ENCODE results near the gene TMEM108.

The TMEM108 gene

GRCh38 chr3:133366921-133367320, 328.7 kb downstream of the TMEM108 start:
- DNase-seq: no peak

DNA sequence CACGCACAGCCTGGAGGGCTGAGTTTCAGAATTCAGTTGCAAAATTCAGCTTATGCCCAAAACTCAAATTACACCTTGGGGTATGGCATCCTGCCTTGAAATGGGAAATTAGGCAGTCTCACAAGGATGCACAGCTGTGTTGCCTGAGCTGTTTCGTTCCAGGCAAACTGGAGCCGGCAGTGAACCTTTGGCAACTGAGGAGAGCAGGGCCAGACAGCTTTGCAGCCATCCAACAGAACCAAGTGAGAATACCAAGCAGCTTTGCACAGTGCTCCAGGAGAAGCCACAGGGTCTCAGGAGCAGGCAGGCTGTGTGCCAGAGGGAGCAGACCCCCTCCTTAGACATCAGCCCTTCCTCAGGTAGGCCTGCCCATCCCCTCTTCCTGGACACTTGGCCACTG, 329.2 kb downstream of the TMEM108 start:
- no peak for DNase-seq

DNA sequence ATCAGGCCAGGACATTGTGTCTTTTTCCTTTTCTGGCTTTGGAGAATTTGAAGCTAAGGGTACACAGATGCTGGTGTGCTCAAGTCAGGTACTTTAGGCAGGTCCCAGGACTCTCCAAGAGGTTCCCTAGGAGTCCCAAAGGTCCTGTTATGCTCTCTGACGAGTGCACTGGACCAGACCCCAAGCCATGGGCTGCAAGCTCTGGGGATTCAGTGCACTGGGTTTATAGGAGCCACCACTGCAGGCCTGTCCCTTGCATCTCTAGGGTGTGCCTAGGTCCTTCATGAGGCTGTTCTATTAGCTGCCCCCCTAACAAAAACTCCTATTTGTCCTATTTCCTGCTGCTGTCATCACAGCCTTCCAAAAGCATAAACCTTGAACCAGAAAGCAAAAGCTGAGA, 329.8 kb downstream of the TMEM108 start:
- no peak for DNase-seq

DNA sequence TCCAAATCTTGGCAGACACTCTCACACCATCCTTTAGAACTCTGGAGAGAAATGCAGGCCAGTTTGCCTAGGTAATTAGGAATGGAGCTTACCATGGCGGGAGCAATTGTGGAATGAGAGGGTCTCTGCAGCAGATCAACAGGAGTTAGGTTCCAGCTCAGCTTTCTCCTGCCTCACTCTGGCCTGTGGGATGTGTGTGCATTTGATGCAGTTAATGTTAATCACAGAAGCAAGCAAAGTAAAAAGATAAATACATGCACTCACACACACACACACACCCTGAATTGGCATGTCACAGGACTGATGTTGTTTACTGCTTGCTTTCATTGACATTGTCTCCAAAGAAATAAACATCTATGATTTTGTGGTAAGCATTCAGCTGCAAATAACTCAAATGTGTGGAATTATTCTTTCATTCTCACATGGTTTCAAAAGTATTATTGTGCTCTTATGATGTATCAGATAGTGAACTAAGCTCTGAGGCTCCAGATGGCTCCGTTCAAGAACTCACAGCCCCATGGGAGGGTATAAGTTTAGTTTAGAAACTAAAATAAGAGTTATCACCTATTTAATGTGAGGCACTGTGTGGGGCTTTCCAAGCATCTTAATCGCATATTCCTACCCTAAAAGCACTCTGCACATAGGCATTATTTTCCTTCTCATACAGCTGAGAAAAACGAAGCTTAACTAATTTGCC, 330.3 kb downstream of the TMEM108 start:
- no peak for DNase-seq

DNA sequence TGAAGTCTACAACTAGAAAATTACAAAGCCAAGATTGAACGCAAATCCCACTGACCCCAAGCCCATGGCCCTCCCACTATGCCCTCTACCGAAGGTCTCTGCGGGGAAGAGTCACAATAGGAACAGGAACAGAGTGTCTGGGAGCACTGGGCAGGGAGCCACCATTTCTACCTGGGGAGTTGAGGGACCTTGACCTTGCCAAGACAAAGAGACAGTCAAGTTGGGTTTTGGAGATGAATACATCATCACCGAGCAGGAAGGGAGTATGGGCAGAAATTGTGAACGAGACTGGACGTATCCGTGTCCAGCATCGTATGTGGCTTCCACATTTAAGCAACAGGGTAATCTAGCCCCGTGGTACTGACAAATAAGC, 330.9 kb downstream of the TMEM108 start:
- no peak for DNase-seq

GRCh38 chr3:133371181-133371580, 333.0 kb downstream of the TMEM108 start:
- no peak for DNase-seq

DNA sequence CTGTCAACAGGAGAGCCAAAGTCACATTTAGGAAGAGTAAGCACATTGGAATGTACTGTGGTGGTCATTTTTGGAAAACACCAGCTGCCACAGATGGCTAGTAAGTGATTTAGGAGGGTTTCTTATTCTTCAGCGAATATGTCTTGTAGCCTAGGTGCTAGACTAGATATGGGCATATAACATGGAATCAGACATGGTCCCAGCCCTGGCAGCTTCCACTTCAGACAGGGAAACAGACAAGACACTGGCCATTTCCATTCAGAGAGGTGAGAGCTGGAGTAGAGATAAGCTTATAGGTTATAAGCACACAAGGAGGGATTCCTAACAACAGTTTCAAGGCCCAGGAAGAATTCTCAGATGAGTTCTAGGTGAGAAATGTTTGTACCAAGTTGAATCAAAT, 333.5 kb downstream of the TMEM108 start:
- DNase-seq: no peak

GRCh38 chr3:133374708-133375402, 336.7 kb downstream of the TMEM108 start:
- DNase-seq: no peak

DNA sequence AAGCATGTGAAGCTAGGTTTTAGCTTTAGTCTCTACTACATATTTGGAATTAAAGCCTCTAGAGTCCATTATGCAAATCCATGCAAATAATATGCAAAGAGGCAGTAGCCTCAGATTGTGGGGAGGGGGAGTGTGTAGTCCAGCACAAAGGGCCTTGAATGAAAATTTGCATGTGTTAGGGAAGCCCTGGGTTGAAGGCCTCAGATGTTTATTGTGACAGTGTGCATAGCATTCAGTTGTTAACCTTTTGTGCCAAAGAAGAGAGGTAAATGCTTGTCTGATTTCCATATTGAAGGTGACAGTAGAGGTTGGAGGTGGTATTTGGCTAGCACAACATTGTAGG, 337.2 kb downstream of the TMEM108 start:
- no peak for DNase-seq

DNA sequence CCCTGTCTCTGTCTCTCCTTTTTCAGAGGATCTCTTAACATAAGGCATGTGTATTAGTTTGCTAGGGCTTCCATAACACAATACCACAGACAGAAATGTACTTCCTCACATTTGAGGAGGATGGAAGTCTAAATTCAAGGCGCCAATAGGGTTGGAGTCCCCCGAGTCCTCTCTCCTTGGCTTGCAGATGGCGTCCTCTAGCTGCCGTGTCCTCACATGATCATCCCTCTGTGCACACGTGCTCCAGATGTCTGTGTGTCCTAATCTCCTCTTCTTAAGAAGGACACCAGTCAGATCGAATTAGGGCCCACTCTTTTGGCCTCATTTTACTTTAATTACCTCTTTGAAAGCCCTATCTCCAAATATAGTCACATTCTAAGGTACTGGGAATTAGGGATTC, 338.6 kb downstream of the TMEM108 start:
- no peak for DNase-seq

DNA sequence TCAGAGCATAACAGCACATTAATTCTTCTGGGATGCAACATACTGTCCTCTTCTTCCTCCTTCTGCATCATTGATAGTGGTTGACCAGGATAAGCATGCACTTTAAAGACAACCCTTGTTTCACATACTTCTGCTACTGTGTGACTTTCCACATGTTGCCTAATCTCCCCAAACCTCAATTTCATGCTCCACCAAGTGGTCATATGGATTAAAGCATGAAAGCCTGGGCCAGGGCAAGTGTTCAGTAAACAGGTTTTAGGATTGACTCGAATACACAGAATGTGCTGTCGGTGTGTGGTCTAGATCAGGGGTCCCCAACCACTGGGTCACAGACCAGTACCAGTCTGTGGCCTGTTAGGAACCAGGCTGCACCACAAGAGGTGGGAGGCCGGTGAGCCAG, 339.2 kb downstream of the TMEM108 start:
- no peak for DNase-seq

- no peak for DNase-seq
These were observed 341.7 kb downstream of the TMEM108 start for GRCh38 chr3:133379926-133380325.

- no peak for DNase-seq
These were observed 342.5 kb downstream of the TMEM108 start for GRCh38 chr3:133380481-133381225.

GRCh38 chr3:133381346-133382109, 343.3 kb downstream of the TMEM108 start:
- no peak for DNase-seq

DNA sequence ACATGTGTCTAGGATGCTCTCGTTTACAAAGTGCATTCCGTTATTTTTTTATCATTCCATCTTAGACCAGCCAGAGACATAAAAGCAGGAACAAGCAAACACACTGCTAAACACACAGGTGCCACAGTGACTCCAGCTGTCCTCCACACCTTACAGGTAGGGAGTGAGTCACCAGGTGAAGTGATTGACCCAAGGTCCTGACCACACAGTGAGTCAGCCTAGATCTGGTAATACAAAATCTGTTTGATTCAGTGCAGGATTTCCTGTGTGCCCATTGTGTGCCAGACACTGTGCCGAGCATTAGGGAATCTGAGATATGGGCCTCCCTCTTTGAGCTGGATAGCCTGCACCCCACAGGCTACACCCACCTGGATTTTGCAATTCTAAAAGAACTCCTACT, 345.0 kb downstream of the TMEM108 start:
- no peak for DNase-seq

- no peak for DNase-seq
These were observed 345.6 kb downstream of the TMEM108 start for GRCh38 chr3:133383741-133384140.

GRCh38 chr3:133384331-133385027, 346.3 kb downstream of the TMEM108 start:
- peak in 1 of 5 donors; percentile 21 for DNase-seq

DNA sequence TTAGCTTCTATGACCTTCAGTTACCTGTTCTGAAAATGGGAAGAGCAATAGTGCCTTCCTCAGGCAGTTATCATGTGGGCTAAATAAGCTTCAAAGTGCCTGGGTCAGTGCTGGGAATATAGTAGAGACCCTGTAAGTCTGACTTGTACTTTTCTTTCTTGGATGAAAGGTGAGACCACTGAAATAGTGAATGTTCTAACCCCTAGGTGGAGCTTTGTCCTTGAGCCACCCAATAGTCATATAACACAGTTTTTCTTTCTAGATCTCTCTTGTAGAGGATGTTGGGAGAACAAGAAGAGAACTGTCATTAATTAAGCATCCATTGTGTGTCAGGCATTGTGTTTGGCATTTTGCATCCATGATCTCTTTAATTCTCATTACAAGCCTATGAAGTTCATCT, 348.7 kb downstream of the TMEM108 start:
- DNase-seq: no peak

- DNase-seq: no peak
These were observed 349.1 kb downstream of the TMEM108 start for GRCh38 chr3:133387341-133387740.

DNA sequence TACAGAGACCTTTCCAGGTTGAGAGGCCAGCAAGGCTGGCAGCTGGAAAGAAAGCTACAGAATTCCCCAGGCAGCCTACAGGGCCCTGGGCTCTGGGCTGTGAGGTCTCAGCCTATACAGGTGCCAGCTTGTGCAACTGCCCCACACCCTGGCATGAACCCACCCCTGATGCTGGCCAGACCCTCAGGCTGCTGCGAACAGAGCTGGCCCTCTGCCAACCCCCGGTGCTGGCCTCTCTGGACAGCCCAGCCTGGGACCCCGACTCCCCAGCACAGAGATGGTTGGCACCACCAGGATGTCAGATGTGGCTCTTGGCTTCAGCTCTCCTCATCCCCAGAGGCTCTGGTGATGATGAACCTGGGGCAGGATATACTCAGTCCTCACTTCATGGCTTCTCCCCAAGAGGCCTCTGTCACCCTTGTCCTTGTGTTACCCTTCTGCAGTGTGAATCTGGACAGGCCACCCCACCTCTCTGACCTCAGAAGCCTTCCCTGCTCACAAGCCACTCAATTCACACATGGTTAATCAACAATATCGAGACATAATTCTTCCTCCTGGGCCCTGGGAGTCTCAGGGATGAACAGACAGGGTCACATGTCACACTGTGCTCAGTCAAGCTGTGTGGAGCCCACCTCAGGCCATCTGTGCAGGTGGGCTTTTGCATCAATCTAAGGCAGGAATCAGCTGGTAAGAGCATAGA, 350.7 kb downstream of the TMEM108 start:
- DNase-seq: no peak

DNA sequence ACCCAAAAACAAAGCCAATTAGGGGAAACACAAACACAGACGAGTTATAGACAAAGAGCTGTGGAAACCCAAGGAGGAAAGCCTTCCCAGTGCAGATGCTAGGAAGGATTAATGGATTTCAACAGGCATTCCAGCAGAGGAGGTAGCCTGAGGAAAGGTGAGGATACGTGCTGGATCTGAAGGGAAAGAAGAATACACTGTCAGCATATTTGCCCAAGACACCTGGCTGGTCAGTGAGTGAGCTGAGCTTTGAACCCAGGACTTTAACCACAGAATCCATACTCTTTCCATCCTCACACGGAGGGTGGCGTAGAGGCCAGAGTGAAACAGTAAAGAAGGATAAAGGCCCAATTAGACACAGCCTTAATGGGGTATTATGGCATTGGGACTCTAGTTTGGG, 352.5 kb downstream of the TMEM108 start:
- DNase-seq: no peak

DNA sequence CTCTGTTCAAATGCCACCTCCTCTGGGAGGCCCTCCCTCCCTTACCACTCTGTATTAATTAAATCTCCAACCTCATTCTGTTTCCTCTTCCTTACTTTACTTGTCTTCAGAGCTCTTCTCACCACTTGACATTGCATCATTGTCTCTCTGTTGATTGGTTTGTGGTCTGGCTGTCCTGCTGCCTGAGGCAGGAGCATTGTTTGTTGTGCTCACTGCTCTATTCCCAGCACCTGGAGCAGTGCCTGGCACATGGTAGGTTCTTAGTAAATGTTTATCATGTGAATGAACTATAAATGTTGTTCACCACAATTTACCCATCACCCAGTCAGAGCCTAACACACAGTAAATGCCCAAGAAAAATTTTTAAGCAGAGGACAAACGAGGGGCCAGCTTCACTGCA, 355.0 kb downstream of the TMEM108 start:
- no peak for DNase-seq

All from T-helper 1 cell (primary cell).